CD4-positive, alpha-beta T cell treated with Interleukin-17A for 4 hours (primary cell): ENCODE results near the gene PSMD8.
A peak's percentile ranks its signal among the peaks of the same experiment; 100 is the strongest.
"Not testable (repeated sequence)": the region's sequence is repeated elsewhere in the genome, so short reads cannot be mapped to it uniquely, and the experiment has no call there.

Experiments
- DNase-seq: peaks from one replicate; pipeline ENCODE4 v3.0.0-alpha.2; 2020; ENCODE audit warnings: mixed read lengths

The PSMD8 gene

GRCh38 chr19:38362076-38362945 lies 12.1 kb upstream of the PSMD8 start:
- DNase-seq: peak; percentile 83

- not testable (repeated sequence) for DNase-seq
Measured at GRCh38 chr19:38362946-38363688, 11.3 kb upstream of the PSMD8 start.

DNA sequence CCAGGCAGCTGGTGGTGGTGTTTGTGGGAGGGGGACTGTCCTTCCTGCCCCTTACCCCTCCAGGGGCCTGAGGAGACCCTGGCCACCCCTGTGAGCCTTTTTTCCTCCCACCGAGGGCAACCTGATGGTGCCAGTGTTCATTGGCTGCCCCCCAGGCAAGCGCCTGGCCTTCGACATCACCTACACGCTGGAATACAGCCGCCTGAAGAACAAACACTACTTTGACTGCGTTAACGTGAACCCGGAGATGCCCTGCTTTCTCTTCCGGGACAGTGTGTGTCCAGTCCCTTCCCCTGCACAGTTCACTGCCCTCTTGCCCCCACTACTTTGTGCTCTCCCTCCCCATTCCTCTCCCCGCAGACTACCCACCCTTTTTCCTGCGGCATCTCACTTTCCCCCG lies 7.3 kb upstream of the PSMD8 start:
- DNase-seq: no peak

DNA sequence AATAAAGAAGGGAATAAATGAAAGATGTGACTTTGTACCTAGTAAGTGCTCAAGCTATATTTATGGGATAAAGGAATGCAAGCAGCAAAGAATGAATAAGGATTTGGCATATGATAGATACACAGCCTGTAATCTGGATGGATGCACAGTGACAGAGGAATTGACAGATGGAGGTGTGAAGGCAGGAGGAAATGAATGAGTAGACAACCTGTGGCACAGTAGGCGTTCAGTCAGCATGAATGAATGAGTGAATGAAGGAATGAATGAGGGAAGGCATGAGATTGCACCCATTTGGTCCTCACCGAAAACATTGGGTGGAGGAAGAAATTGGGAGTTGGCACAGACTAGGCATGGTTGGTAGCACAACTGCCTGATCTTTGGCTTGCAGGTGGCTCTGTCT lies 4.8 kb upstream of the PSMD8 start:
- no peak for DNase-seq

GRCh38 chr19:38370299-38370698 lies 4.1 kb upstream of the PSMD8 start:
- no peak for DNase-seq

GRCh38 chr19:38371081-38371480 lies 3.3 kb upstream of the PSMD8 start:
- DNase-seq: no peak

- no peak for DNase-seq
Measured at GRCh38 chr19:38373907-38374331, 452 bp upstream of the PSMD8 start.

GRCh38 chr19:38375098-38375493 lies 725 bp downstream of the PSMD8 start:
- DNase-seq: no peak

GRCh38 chr19:38375748-38376147 lies 1.4 kb downstream of the PSMD8 start:
- DNase-seq: no peak

- no peak for DNase-seq
Measured at GRCh38 chr19:38376576-38376975, 2.2 kb downstream of the PSMD8 start.

DNA sequence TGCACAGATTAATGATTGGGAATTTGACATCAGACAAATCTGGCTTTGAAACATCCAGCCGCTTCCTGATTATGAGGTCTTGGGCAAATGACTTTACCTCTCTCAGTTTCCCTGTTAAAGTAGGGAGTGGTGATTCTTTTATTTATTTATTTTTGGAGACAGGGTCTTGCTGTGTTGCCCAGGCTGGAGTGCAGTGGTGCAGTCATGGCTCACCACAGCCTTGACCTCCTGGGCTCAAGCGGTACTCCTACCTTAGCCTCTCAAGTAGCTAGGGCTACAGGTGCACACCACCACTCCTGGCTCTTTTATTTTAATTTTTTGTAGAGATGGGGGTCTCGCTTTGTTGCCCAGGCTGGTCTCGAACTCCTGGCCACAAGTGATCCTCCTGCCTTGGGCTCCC lies 2.7 kb downstream of the PSMD8 start:
- DNase-seq: no peak

DNA sequence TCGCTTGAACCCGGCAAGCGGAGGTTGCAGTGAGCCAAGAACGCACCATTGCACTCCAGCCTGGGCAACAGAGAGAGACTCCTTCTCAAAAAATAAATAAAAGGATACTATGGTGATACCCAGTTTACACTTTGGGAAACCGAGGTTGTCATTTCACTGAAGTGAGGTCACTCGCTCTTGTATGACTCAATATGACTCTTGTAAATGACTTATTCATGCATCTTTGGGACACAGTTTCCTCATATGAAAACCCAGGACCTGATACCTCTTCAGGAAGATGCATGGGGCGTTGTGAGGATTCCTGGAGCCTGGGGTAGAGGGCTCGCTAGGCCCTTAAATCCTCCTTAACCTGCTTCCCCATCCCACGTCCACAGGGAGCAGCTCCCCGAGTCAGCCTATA lies 4.5 kb downstream of the PSMD8 start:
- no peak for DNase-seq

GRCh38 chr19:38381138-38381537 lies 6.8 kb downstream of the PSMD8 start:
- DNase-seq: no peak

- no peak for DNase-seq
Measured at GRCh38 chr19:38383184-38383583, 8.8 kb downstream of the PSMD8 start.

- no peak for DNase-seq
Measured at GRCh38 chr19:38383743-38384142, 9.4 kb downstream of the PSMD8 start.

- DNase-seq: no peak
Measured at GRCh38 chr19:38384209-38385027, 10.0 kb downstream of the PSMD8 start.

DNA sequence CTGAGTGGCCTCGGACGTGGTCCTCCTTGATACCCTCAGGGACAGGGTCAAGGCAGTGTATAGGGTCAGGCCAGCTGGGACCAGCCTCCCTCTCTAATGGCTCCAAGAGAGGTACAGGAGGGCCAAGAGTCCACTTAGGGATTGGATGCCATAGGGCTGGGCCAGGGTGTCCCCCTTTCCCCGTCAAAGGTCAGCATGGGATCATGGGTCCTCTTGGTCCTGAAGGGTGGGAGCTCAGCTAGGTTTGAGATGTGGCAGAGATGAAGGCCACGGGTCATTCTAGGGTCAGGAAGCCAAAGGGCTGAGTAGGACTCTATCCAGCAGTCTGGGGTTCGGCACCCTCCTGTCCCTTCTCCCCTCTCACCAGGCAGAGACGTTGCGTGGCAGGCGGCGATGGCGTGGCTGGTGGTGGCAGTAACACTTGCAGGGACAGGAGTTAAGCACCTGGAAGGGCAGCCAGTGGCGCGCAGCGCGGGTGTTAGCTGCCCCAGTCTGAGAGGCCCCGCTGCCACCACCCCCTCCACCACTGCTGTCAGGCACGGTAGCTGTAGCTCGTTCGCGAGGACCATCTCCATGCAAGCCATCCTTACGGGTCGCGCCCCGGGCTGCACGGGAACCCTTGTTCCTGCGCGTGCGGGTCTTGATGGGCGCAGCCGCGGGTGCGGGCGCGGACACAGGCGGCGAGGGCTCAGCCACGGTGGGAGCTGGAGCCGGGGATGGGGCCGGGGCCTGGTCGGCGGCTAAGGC lies 10.9 kb downstream of the PSMD8 start:
- DNase-seq: no peak

DNA sequence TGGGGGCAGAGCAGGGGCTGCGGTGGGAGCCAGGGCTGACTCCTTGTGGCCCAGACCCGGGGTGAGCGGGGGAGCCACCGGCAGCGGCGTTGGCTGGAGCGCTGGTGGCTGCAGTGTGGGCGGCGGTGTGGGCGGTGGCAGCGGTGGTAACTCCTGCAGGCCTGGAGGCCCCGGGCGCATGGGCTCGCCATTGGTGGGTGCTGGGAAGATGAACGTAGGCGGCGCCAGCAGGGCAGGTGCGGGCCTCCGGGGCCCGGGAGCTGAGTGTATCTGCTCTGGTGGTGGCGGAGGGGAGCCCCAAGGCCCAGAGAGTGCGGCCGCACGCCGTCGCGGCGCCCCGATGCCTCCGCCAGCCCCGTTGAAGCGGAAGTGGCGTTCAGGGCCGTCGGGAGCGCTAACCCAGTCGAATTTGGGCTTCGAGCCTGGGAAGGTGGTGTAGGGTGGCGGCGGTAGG lies 11.5 kb downstream of the PSMD8 start:
- no peak for DNase-seq

- no peak for DNase-seq
Measured at GRCh38 chr19:38386300-38386970, 12.1 kb downstream of the PSMD8 start.

DNA sequence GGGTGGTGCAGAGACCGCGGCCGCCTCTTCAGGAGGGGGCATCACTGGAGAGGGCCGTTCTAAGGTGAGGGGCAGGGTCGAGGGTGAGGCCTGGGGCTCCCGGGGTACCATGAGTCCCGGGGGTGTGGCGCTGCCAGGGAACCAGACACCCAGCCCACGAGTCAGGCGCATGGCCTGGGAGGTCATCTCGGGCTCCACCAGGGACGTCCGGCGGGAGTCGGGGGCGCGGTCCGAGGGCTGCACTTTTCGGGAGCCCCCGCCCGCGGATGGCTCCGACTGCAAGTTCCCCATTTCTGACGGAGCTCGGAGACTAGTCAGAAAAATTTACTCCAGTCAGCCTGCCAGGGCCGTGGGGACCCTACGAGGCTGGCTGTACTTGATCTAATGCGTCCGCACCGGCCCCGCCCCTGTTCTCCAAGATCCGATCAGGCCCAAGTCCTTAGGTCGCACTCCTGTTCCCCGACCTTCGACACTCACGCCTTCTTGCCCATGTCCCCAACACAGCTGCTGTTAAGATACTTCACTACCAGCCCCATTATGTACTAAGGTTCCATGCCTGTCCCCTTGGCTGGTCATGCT lies 12.7 kb downstream of the PSMD8 start:
- DNase-seq: no peak

DNA sequence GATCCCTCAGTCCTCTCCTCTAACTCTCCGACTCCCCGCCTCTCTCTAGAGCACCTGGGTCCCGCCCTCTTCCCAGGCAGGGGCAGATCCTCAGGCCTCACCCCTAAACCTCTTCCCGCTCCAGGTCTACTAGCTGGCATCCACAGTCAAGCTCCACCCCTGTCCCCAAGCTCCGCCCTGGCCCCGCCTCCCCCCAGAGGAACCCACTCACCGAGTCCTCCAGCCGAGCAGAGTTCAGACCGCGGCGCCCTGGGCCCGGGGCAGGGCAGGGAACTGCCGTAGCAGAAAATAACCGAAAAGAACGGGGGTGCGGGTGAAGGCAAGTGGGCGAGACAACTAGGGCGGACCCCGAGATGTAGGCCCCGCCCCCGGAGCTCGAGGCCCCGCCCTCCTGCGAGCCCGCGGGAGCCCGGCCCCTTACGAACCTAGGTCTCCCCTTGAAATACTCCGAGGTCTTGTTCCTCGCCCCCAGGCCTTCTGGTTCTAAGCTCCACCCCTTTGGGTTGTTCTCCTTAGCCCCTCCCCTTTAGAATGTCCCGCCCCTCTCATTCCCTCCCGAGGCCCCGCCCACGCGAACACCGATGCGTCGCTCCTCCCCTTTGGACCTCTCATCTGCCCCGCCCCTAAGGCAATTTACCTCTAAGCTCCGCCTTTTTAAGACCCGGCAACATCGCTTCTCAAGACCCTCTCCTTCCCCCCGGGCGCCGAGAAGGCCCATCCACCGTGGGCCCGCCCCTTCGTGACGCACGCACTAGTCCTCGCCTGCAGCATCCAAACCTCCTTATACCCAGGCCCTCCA lies 13.4 kb downstream of the PSMD8 start, which contains the start of gene GGN:
GGN (minus strand) TSS at position 485 of the 799 bp plus-strand sequence. CDS start 773 bp downstream, outside the sequence.
- peak; percentile 84 for DNase-seq
